Body of pancreas (tissue), 4 donors: ENCODE measurements around the gene APCDD1L.

ENCODE experiments used
- POLR2A ChIP-seq, 3 donors: fragments of 450-650 bp; IDR thresholded peaks; one replicate each; pipeline ENCODE4 v1.6.1; 2016; ENCODE audit warnings: antibody characterized with exemption in 3 of 3, mild to moderate bottlenecking in 2 of 3
- TF ChIP-seq, protein P1 (sequence below), 7 experiments: fragments of 450-650 bp in 4 of 7; fragments of 200-600 bp in 3 of 7; sonication (generic) in 3 of 7; IDR thresholded peaks; one replicate each; pipeline ENCODE4 v1.5.1; 2016 to 2019; ENCODE audit warnings: antibody characterized with exemption in 7 of 7

DNA sequence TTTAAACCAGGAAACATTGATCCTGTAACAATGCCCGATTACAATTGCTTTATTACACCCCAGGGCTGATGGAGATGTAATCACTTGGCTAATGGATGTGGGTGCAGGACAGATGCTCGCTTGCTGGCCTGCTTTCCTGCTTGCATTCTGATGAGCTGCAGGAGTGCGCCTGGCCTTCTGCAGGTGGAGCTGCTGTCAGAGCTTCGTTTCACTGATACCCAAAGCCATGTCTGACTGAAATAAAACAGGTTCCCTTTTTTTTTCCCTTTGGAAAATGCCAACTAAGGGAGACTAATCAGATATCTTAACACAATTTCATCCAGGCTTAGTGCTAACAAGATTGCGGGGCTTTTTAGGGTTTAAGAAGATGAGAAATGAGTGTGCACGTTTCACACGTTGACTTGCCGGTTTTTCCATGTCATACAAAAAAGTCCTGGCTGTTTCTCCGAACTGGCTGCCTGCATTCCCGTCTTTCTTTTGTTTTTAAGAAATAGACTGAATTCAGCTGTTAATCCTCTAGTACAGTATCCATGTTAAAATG lies 65.4 kb downstream of the APCDD1L start:
- no peak for TF ChIP-seq POLR2A (IDR thresholded peaks at IDR 0.05)
- TF ChIP-seq, protein P1, sequence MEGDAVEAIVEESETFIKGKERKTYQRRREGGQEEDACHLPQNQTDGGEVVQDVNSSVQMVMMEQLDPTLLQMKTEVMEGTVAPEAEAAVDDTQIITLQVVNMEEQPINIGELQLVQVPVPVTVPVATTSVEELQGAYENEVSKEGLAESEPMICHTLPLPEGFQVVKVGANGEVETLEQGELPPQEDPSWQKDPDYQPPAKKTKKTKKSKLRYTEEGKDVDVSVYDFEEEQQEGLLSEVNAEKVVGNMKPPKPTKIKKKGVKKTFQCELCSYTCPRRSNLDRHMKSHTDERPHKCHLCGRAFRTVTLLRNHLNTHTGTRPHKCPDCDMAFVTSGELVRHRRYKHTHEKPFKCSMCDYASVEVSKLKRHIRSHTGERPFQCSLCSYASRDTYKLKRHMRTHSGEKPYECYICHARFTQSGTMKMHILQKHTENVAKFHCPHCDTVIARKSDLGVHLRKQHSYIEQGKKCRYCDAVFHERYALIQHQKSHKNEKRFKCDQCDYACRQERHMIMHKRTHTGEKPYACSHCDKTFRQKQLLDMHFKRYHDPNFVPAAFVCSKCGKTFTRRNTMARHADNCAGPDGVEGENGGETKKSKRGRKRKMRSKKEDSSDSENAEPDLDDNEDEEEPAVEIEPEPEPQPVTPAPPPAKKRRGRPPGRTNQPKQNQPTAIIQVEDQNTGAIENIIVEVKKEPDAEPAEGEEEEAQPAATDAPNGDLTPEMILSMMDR (IDR thresholded peaks at IDR 0.05): no peak
